Activated T-cell treated with anti-CD3 and anti-CD28 coated beads for 24 hours (primary cell): ENCODE results near the gene OR52K2.
"Not testable (repeated sequence)": the region's sequence is repeated elsewhere in the genome, so short reads cannot be mapped to it uniquely, and the experiment has no call there.

ENCODE experiments used
- DNase-seq: peaks from one replicate; pipeline ENCODE4 v3.0.0-alpha.2; 2020; ENCODE audit warnings: low read depth

Gene OR52K2

GRCh38 chr11:4480577-4481239 is 31.6 kb downstream of the OR52K2 start:
- DNase-seq, result no peak

GRCh38 chr11:4481240-4481582 is 32.1 kb downstream of the OR52K2 start:
- DNase-seq, result no peak

- DNase-seq, result no peak
These were observed 33.4 kb downstream of the OR52K2 start, which contains the start of gene OR52K1 for GRCh38 chr11:4482445-4482844. OR52K1 (plus strand) TSS chr11:4482646; CDS start chr11:4488901, 6,255 bp downstream.

GRCh38 chr11:4484310-4484709 is 35.2 kb downstream of the OR52K2 start:
- DNase-seq, result no peak

- not testable (repeated sequence) for DNase-seq
These were observed 42.3 kb downstream of the OR52K2 start for GRCh38 chr11:4491405-4491804.

GRCh38 chr11:4491878-4492606 is 42.9 kb downstream of the OR52K2 start:
- no peak for DNase-seq

GRCh38 chr11:4493480-4493818 is 44.4 kb downstream of the OR52K2 start:
- no peak for DNase-seq

DNA sequence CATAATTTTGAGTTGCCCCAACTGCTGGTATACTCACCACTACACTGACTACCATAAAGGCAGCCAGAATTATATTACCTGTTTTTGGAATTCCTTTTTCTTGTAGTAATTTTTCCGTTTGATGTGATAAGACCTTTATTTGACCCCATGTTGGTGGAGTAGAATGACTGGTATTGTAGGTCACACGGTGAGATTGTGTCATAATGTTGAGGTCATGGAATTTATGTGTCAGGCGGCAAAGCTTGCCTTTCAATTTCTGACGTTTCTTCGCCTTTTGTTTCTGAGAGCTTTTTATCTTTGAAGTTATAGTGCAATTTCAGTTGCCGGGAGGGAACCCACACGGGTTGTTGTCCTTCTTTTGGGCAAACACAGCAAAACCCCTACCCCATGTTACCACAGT is 46.4 kb downstream of the OR52K2 start:
- DNase-seq, result no peak

DNA sequence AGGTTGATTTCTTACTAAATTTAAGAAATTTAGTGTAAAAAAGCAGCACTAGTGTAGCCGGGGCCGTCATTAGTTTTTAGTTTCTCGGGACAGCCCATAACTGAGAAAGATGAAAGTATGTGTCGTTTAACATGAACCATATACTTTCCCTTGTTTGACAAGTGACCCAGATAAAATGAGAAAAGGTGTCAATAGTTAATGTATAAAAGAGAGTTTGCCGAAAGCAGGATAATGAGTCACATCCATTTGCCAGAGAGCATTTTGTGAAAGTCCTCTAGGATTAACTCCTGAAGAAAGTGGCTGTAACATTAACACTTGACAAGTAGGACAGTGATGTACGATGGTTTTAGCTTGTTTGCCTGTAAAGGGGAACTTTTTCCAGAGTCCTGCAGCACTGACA is 46.9 kb downstream of the OR52K2 start:
- no peak for DNase-seq

DNA sequence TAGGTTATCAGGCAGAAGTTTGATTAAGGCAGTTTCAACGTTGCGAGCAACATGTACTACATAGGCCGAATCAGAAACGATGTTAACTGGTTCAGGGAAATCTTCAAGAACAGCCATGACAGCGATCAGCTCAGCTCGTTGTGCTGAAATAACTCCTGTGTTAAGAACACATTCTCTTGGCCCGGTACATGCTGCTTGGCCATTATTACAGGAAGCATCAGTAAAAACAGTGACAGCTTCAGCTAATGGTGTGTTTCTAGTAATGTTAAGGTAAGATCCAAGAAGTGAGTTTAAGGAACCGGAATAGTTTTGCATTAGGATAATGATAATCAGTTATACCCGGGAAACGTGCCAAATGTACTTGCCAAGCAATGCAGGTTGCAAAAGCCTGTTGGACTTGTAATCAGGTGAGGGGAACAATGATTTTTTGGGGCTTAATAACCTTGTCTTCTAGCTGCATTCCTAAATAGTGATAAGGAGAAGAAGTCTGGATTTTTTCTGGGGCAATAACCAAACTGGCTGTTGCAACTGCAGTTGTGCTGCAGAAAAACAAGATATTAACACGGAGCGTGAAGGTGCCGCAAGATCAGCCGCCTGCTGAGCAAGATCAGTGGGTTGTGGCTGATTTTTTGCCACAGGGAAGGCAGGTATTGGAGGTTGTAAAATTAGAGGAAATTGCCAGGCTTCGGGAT is 47.6 kb downstream of the OR52K2 start:
- no peak for DNase-seq
